ENCODE data around the gene CENPM. TPM values are rescaled to one million over a fixed set of nuclear protein-coding genes. Genes with fewer than 3 reads are reported as not detected.

The CENPM gene
- total RNA-seq, 3 donors from 2014 or later = 3.2 to 18.8 (median 7.5) TPM

DNA sequence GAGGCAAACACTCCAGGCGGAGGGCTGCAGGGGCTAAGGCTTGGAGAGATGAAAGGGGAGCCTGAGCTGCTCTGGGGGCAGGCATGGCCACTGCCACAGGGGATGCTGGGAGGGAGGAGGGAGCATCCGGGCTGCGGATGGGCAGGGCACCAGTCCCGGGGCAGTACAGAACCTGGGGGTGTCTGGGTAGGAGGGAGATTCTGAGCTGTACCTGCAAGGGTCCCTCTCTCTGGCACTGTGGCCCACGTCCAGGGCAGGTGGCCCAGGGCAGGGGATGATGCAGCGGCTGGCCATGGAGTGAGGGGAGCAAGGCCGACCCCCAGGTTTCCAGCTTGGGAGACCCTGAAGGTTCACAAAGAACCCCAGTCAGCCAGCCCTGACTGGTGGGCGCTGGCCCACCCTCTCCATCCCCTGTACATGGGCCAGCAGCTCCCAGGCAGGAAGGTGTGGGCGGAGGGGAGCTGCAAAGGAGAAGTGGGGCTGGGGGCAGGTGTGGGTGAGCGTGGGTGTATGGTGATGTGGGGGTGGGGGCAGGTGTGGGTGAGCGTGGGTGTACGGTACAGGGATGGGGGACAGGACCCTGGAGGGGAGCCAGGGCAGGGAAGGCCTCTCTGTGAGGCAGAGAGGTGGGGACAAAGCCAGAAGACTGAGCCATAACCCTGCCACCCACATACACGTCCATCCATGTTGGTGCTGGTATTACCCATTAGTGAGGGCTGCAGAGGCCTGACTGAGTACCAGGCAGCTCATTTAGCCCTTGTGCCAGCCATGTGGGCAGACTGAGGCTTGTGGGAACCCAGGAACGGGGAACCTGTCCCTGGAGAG lies 18.1 kb downstream of the CENPM start:
- ATAC-seq = no peak
- intact Hi-C loops (cut with DNase I, micrococcal nuclease) = no loop called here
- DNase-seq = no peak
- TF ChIP-seq CTCF (IDR thresholded peaks at IDR 0.05) = no peak
- Histone ChIP-seq H3K9me3 (no peaks in the 10 kb centered on the region), H3K4me3 (no peak overlapping the region), H3K4me1 (ENCODE audit: low read depth) (peaks cover 4% of the 10 kb centered on the region), H3K36me3 (ENCODE audit: low read depth) (no peaks in the 10 kb centered on the region)

DNA sequence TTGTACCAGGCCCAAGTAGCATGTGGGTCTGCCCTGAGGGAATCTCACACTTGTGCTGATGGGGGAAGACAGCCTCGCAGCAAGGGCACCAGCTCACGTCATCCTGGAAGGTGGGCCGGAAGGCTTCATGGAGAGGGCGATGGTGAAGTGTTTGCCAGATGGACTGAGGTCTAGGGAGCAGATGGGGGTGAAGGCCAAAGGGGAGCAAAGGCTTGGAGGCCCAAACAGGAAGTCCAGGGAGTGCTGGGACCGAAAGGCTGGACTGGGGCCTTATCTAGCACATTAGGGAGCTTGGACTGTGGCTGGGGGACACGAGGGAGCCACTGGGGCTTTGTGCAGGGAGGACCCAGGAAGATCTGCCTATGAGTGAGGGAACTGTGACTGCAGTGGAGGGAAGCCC lies 19.1 kb downstream of the CENPM start:
- no peaks in the 10 kb centered on the region for H3K36me3 ChIP-seq (ENCODE audit: low read depth)
- no peak for TF ChIP-seq CTCF (IDR thresholded peaks at IDR 0.05)
- peaks cover 4% of the 10 kb centered on the region for H3K4me1 ChIP-seq (ENCODE audit: low read depth)
- DNase-seq (no peak), ATAC-seq (no peak)
- no peaks in the 10 kb centered on the region for H3K9me3 ChIP-seq
- H3K4me3 ChIP-seq = no peak overlapping the region
- intact Hi-C loops (cut with DNase I, micrococcal nuclease) = no loop called here

DNA sequence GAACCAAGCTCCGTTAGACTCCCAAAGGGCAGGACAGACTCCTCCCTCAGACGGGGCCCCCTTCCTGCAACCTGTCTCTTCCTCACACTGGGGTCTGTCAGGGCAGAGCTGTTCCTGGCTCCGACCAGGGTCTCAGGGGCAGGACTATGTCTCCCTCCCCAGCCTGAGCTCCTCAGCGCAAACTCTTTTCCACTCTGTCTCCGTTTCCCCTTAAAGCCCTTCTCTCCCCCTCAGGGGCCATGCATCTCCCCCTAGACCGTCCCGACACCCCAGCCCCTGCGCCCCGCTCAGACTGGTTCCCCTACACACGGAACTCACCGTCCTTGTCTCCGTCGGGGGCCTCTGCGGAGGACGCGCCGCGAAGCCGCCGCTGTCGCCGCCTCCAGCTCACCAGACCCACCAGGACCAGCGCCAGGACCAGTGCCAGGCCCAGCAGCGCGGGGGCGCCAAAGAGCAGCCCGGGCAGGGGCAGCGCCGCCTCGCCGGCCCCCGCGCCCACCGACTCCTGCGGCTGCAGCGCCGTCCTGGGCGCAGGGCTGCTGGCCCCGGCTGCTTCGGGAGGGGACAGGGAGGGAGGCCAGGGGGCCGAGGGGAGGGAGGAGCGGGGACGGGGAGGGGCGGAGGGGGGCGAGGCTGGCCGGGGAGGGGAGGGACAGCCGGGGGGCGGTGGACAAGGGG lies 21.0 kb downstream of the CENPM start:
- DNase-seq (peak; percentile 82 to 89 (median 85)), ATAC-seq (peak; percentile 87)
- intact Hi-C loops (cut with DNase I, micrococcal nuclease) = no loop called here
- TF ChIP-seq CTCF (IDR thresholded peaks at IDR 0.05) = peak; percentile 77
- Histone ChIP-seq H3K4me1 (ENCODE audit: low read depth) (peaks cover 4% of the 10 kb centered on the region), H3K9me3 (no peaks in the 10 kb centered on the region), H3K36me3 (ENCODE audit: low read depth) (no peaks in the 10 kb centered on the region), H3K4me3 (no peak overlapping the region)

GRCh38 chr22:41923595-41924276 lies 23.2 kb downstream of the CENPM start:
- Histone ChIP-seq H3K9me3 (no peaks in the 10 kb centered on the region), H3K4me3 (no peak overlapping the region), H3K4me1 (ENCODE audit: low read depth) (peaks cover 17% of the 10 kb centered on the region), H3K36me3 (ENCODE audit: low read depth) (no peaks in the 10 kb centered on the region)
- intact Hi-C loops (cut with DNase I, micrococcal nuclease) = no loop called here
- ATAC-seq (no peak), DNase-seq (no peak)
- no peak for TF ChIP-seq CTCF (IDR thresholded peaks at IDR 0.05)

GRCh38 chr22:41922940-41923594 lies 23.9 kb downstream of the CENPM start:
- Histone ChIP-seq H3K4me3 (no peak overlapping the region), H3K4me1 (ENCODE audit: low read depth) (peaks cover 23% of the 10 kb centered on the region), H3K36me3 (ENCODE audit: low read depth) (no peaks in the 10 kb centered on the region), H3K9me3 (no peaks in the 10 kb centered on the region)
- no peak for TF ChIP-seq CTCF (IDR thresholded peaks at IDR 0.05)
- DNase-seq (no peak), ATAC-seq (no peak)
- intact Hi-C loops (cut with DNase I, micrococcal nuclease) = no loop called here

Data from mucosa of descending colon (tissue), 3 donors.